ENCODE measurements around the gene JAM3.
A peak's percentile ranks its signal among the peaks of the same experiment; 100 is the strongest.

JAM3 gene

GRCh38 chr11:134164490-134165370 lies 95.9 kb downstream of the JAM3 start:
- DNase-seq: peak; percentile 39

DNA sequence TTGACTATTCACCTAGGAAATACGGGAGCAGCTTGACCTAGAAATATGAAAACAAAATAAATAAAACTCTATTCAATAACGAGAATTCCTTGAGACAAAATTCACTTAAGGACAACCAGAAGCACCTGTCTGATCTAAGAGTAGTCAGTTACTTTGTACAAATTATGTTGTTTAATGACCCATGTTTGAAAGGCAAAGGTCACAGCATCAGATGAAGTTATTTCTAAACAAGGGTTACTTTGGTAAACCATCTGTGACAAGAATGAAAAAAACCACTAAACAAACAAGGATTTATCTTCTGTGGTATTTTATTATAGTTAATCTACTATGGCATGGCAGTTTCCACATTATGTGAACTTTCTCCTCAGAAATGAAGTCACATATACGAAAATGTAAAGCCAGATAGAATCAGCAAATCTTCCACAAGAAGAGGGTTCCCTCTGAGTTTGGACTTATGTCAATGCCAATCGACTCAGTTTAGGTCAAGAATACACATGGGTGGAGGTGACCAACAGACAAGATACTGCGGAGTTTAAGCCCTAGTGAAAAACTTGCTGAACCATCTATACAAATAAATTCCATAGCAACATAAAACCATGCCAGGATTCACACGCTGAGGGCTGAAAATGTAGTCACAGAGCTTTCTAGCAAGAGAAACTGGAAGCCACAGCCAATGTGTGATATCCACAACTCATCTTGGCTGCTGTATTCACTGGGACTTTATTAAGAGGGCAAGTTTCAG lies 101.5 kb downstream of the JAM3 start:
- Histone ChIP-seq H3K4me1 (no peaks in the 10 kb centered on the region), H3K27me3 (no peaks in the 10 kb centered on the region), H3K9me3 (peaks cover 3% of the 10 kb centered on the region), H3K36me3 (peaks cover 68% of the 10 kb centered on the region), H3K4me3 (ENCODE audit: low read depth, low read length) (no peak overlapping the region)
- TF ChIP-seq, protein P1, sequence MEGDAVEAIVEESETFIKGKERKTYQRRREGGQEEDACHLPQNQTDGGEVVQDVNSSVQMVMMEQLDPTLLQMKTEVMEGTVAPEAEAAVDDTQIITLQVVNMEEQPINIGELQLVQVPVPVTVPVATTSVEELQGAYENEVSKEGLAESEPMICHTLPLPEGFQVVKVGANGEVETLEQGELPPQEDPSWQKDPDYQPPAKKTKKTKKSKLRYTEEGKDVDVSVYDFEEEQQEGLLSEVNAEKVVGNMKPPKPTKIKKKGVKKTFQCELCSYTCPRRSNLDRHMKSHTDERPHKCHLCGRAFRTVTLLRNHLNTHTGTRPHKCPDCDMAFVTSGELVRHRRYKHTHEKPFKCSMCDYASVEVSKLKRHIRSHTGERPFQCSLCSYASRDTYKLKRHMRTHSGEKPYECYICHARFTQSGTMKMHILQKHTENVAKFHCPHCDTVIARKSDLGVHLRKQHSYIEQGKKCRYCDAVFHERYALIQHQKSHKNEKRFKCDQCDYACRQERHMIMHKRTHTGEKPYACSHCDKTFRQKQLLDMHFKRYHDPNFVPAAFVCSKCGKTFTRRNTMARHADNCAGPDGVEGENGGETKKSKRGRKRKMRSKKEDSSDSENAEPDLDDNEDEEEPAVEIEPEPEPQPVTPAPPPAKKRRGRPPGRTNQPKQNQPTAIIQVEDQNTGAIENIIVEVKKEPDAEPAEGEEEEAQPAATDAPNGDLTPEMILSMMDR (IDR thresholded peaks at IDR 0.05; ENCODE audit: low read depth, low read length): no peak
- DNase-seq: no peak

More at GRCh38 chr11:134164490-134165370, 95.9 kb downstream of the JAM3 start:
- H3K36me3 ChIP-seq: peaks cover 71% of the 10 kb centered on the region
- H3K4me3 ChIP-seq (ENCODE audit: low read depth, low read length): no peak overlapping the region
- no peaks in the 10 kb centered on the region for H3K27me3 ChIP-seq
- TF ChIP-seq, protein P1 (IDR thresholded peaks at IDR 0.05; ENCODE audit: low read depth, low read length): no peak
- no peaks in the 10 kb centered on the region for H3K4me1 ChIP-seq
- peaks cover 17% of the 10 kb centered on the region for H3K9me3 ChIP-seq

- TF ChIP-seq, protein P1 (IDR thresholded peaks at IDR 0.05; ENCODE audit: low read depth, low read length): no peak
- peaks cover 3% of the 10 kb centered on the region for H3K9me3 ChIP-seq
- no peak for DNase-seq
- H3K4me3 ChIP-seq (ENCODE audit: low read depth, low read length): no peak overlapping the region
- H3K27me3 ChIP-seq: no peaks in the 10 kb centered on the region
- peaks cover 72% of the 10 kb centered on the region for H3K36me3 ChIP-seq
- no peaks in the 10 kb centered on the region for H3K4me1 ChIP-seq
Observed at GRCh38 chr11:134170919-134171281, 102.0 kb downstream of the JAM3 start.

GRCh38 chr11:134171951-134172350 lies 103.1 kb downstream of the JAM3 start:
- peaks cover 3% of the 10 kb centered on the region for H3K9me3 ChIP-seq
- TF ChIP-seq, protein P1 (IDR thresholded peaks at IDR 0.05; ENCODE audit: low read depth, low read length): no peak
- peaks cover 82% of the 10 kb centered on the region for H3K36me3 ChIP-seq

GRCh38 chr11:134173296-134173695 lies 104.4 kb downstream of the JAM3 start:
- no peak for DNase-seq
- Histone ChIP-seq H3K4me3 (ENCODE audit: low read depth, low read length) (no peak overlapping the region), H3K4me1 (no peaks in the 10 kb centered on the region), H3K27me3 (no peaks in the 10 kb centered on the region), H3K9me3 (peaks cover 3% of the 10 kb centered on the region), H3K36me3 (peaks cover 89% of the 10 kb centered on the region)
- TF ChIP-seq, protein P1 (IDR thresholded peaks at IDR 0.05; ENCODE audit: low read depth, low read length): no peak

More at GRCh38 chr11:134171951-134172350, 103.1 kb downstream of the JAM3 start:
- no peak overlapping the region for H3K4me3 ChIP-seq (ENCODE audit: low read depth, low read length)
- H3K27me3 ChIP-seq: no peaks in the 10 kb centered on the region
- H3K4me1 ChIP-seq: no peaks in the 10 kb centered on the region
- DNase-seq: no peak
